ENCODE results near the gene BAAT.

GRCh38 chr9:101387871-101388506 lies 3.2 kb upstream of the BAAT start:
- TF ChIP-seq, protein P1, sequence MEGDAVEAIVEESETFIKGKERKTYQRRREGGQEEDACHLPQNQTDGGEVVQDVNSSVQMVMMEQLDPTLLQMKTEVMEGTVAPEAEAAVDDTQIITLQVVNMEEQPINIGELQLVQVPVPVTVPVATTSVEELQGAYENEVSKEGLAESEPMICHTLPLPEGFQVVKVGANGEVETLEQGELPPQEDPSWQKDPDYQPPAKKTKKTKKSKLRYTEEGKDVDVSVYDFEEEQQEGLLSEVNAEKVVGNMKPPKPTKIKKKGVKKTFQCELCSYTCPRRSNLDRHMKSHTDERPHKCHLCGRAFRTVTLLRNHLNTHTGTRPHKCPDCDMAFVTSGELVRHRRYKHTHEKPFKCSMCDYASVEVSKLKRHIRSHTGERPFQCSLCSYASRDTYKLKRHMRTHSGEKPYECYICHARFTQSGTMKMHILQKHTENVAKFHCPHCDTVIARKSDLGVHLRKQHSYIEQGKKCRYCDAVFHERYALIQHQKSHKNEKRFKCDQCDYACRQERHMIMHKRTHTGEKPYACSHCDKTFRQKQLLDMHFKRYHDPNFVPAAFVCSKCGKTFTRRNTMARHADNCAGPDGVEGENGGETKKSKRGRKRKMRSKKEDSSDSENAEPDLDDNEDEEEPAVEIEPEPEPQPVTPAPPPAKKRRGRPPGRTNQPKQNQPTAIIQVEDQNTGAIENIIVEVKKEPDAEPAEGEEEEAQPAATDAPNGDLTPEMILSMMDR (conservative IDR thresholded peaks at IDR 0.05; ENCODE audit: low read depth, low read length): peak; percentile 48
- TF ChIP-seq POLR2A (IDR thresholded peaks at IDR 0.05; ENCODE audit: low read depth, low read length): no peak
- TF ChIP-seq, protein P2, sequence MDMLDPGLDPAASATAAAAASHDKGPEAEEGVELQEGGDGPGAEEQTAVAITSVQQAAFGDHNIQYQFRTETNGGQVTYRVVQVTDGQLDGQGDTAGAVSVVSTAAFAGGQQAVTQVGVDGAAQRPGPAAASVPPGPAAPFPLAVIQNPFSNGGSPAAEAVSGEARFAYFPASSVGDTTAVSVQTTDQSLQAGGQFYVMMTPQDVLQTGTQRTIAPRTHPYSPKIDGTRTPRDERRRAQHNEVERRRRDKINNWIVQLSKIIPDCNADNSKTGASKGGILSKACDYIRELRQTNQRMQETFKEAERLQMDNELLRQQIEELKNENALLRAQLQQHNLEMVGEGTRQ (IDR thresholded peaks at IDR 0.05; ENCODE audit: low read depth, low read length): no peak
- TF ChIP-seq RAD21 (IDR thresholded peaks at IDR 0.05; ENCODE audit: low read length): peak; percentile 40
- no peak for TF ChIP-seq BHLHE40 (IDR thresholded peaks at IDR 0.05; ENCODE audit: low read depth, low read length)
- no peak for TF ChIP-seq MXI1 (IDR thresholded peaks at IDR 0.05; ENCODE audit: borderline replicate concordance, low read depth, low read length)
- no peak for TF ChIP-seq MAZ (IDR thresholded peaks at IDR 0.05; ENCODE audit: borderline replicate concordance, low read depth, low read length)
- TF ChIP-seq CEBPB (IDR thresholded peaks at IDR 0.05; ENCODE audit: low read depth, low read length): no peak
- TF ChIP-seq CHD1 (IDR thresholded peaks at IDR 0.05; ENCODE audit: low read depth, low read length): no peak
- no peak for TF ChIP-seq MAFK (IDR thresholded peaks at IDR 0.05; ENCODE audit: low read depth, low read length)
- TF ChIP-seq SMC3 (IDR thresholded peaks at IDR 0.05; ENCODE audit: low read depth, low read length): peak; percentile 30; the same call in 1 of the 2 replicates

All from IMR-90 (cell line).